Stimulated activated effector memory CD8-positive, alpha-beta T cell treated with anti-CD3 and anti-CD28 coated beads, Interleukin-12 subunit alpha, Interleukin-12 subunit beta, amount 100 ng/mL, for 72 hours (primary cell): ENCODE results near the gene ZDHHC4.
"Not testable (repeated sequence)": the region's sequence is repeated elsewhere in the genome, so short reads cannot be mapped to it uniquely, and the experiment has no call there.

Source experiments
- ATAC-seq: fragments of 150-1000 bp; cut with Tn5 transposase; 2 replicates; pipeline ENCODE4 v1.10.0; 2021
- DNase-seq, 2 donors: peaks; one replicate each; pipeline ENCODE4 v3.0.0; 2021 to 2022; ENCODE audit warnings: low spot score in 2 of 2
- H3K27ac Mint-ChIP-seq: one replicate; pipeline ENCODE4 v1.8.0; 2022; ENCODE audit warnings: mild to moderate bottlenecking, mixed read lengths
- H3K36me3 Mint-ChIP-seq: one replicate; pipeline ENCODE4 v1.8.0; 2022; ENCODE audit warnings: mild to moderate bottlenecking, mixed read lengths
- H3K4me1 Mint-ChIP-seq: one replicate; pipeline ENCODE4 v1.8.0; 2022; ENCODE audit warnings: mixed read lengths
- H3K4me3 Mint-ChIP-seq: one replicate; pipeline ENCODE4 v1.8.0; 2022; ENCODE audit warnings: mild to moderate bottlenecking, mixed read lengths
- H3K9me3 Mint-ChIP-seq: one replicate; pipeline ENCODE4 v1.8.0; 2022; ENCODE audit warnings: mixed read lengths

Gene ZDHHC4

GRCh38 chr7:6634021-6634420 is 56.8 kb downstream of the ZDHHC4 start:
- Mint-ChIP-seq H3K9me3 (no peaks in the 10 kb centered on the region), H3K4me1 (peaks cover 20% of the 10 kb centered on the region), H3K27ac (no peak overlapping the region), H3K4me3 (no peak overlapping the region), H3K36me3 (peaks cover 6% of the 10 kb centered on the region)
- no peak for DNase-seq
- no peak for ATAC-seq

- not testable (repeated sequence) for DNase-seq, H3K9me3 Mint-ChIP-seq, H3K36me3 Mint-ChIP-seq, ATAC-seq, H3K27ac Mint-ChIP-seq, H3K4me3 Mint-ChIP-seq
- peaks cover 29% of the 10 kb centered on the region for H3K4me1 Mint-ChIP-seq
Observed at GRCh38 chr7:6634971-6635370, 57.7 kb downstream of the ZDHHC4 start.

- peak within 1 kb of the TSS; percentile 90 for H3K27ac Mint-ChIP-seq
- H3K4me1 Mint-ChIP-seq, result peaks cover 40% of the 10 kb centered on the region
- peaks cover 15% of the 10 kb centered on the region for H3K36me3 Mint-ChIP-seq
Observed at GRCh38 chr7:6636741-6637543, 59.7 kb downstream of the ZDHHC4 start, which contains the start of gene ZNF316. TSS of gene ZNF316 (plus strand) at chr7:6637318. CDS start at chr7:6642410, 5,092 bp downstream.

GRCh38 chr7:6637544-6638229 is 60.4 kb downstream of the ZDHHC4 start:
- H3K4me1 Mint-ChIP-seq, result peaks cover 41% of the 10 kb centered on the region
- DNase-seq (peak; percentile 46 to 84), ATAC-seq (peak; percentile 85)
- H3K36me3 Mint-ChIP-seq, result peaks cover 22% of the 10 kb centered on the region
- no peaks in the 10 kb centered on the region for H3K9me3 Mint-ChIP-seq
- H3K4me3 Mint-ChIP-seq, result peak overlapping the region; percentile 82
- peak overlapping the region; percentile 90 for H3K27ac Mint-ChIP-seq

More at GRCh38 chr7:6636741-6637543, 59.7 kb downstream of the ZDHHC4 start, which contains the start of gene ZNF316:
- Mint-ChIP-seq H3K4me3 (peak within 1 kb of the TSS; percentile 82), H3K9me3 (no peaks in the 10 kb centered on the region)
- ATAC-seq (peak; percentile 78), DNase-seq (peak; percentile 66 to 76)
